GM18520 (cell line): Measurements from ENCODE around the gene PIAS1.
"Not testable (repeated sequence)": the region's sequence is repeated elsewhere in the genome, so short reads cannot be mapped to it uniquely, and the experiment has no call there.

Source experiments
- ATAC-seq: cut with Tn5 transposase; IDR thresholded peaks from one replicate; pipeline ENCODE4 v1.9.1; 2021; ENCODE audit not compliant: unreplicated experiment

The PIAS1 gene

DNA sequence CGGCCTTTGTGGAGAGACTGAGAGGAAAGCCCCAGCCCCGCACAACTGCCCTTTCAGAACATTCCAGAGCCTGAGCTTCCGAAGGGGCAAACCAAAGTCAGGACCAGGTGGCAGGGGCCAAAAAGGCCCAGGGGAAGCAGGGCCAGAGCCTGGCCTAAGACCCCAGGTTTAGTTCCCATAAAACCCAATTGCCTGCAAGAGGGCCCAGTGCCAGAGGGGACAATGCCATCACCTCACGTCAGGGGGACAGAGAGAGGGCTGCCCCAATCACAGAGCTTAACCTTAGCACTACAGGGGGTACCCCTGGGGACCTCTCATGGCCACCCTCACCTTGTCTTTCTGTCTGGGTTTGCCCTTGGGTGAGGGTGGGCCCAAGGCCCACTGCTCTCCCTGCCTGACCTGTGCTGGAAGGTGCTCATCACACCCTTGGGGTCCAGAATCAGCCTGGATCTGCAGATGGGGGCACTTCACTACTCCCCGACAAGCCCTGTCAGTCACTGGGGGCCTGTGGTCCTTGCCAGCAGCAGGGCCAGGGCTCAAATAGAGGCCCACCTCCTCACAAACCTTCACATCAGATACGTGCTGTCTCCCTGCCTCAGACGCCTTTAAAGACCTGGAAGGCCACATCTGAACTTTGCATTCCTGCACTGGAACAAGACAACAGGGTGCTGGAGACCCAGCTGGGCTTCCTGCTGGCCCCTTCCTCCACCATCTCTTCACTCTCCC, 147.2 kb downstream of the PIAS1 start:
- ATAC-seq: no peak

DNA sequence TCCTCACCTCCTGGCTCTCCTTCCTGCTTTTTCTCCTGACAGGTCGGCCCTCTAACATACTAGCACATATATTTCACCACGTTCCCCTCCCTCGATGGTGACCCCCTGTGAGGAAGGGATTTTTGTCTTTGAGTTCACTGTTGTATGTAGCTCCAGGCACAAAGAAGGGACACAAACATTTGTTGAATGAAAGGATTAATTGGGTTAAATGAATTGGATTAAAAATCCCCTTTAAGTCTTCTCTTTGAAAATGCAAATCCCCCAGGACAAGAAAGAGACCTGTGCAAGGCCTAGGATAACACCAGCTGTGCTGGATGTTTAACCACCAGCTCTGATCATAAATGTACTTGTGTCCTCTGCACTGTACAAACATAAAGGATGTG, 147.8 kb downstream of the PIAS1 start:
- no peak for ATAC-seq

DNA sequence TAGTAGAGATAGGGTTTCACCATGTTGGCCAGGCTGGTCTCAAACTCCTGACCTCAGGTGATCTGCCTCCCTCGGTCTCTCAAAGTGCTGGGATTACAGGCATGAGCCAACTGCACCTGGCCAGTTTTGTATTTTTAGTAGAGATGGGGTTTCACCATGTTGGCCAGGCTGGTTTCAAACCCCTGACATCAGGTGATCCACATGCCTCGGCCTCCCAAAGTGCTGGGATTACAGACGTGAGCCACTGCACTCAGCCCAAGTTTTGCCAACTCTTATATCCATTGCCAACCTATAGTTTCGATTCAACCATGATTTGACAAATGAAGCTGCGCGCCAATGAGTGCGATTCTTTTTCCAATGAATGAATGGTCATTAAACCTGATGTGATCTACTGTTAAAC, 148.9 kb downstream of the PIAS1 start:
- ATAC-seq: not testable (repeated sequence)

DNA sequence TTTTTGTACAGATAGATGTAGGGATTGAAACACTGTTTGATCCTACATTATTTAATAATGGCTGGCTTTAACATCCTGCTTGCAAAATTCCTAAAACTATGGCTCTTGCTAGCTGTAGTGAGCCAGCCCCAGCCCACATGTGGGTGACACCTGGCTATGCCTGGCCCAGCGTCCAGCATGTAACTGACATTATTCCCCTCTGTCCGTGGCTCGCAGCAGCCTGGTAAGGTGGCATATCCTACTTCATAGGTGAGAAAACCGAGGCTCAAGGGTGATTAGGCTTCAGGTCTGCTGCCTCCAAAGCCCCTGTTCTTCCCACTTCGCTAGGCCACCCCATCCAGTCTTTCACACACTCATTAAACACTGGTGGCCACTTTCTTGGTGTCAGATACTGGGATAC, 149.4 kb downstream of the PIAS1 start:
- ATAC-seq: no peak

DNA sequence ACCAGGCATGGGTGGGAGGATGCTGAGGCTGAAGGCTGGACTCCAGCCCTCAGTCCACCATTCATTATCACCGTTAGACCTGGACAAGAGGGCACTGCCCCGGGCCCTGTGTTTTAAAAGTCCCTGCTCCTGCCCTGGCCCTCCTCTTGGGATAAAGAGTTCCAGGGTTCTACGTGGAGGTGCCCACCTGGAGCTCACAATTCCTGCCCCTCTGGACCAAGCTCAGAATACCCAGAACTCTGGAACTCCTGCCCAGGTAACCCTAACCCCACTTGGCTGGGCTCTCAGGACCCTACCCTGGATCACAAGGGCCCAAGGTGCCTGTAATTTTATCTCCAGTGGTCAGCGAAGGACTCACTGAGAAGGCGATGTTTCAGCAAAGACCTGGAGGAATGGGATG, 149.8 kb downstream of the PIAS1 start:
- ATAC-seq: no peak

DNA sequence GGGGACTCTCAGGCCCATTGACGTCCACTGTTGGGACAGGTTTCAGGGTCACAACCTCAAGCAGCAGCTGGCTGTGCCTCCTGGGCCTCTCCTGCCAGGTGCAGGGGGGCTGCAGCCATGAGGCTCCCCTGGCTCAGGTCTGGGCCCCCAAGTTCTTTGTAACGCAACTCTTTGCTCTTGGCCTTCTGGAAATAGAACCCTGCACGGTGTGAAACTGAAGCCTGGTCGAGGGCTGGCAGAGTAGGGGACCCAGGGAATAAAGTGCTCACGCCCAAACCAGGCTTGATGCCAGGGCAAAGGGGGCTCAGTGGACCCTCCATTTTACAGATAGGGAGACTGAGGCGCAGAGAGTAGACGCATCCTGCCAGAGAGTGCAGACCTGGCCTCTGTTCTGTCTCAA, 150.2 kb downstream of the PIAS1 start:
- no peak for ATAC-seq

DNA sequence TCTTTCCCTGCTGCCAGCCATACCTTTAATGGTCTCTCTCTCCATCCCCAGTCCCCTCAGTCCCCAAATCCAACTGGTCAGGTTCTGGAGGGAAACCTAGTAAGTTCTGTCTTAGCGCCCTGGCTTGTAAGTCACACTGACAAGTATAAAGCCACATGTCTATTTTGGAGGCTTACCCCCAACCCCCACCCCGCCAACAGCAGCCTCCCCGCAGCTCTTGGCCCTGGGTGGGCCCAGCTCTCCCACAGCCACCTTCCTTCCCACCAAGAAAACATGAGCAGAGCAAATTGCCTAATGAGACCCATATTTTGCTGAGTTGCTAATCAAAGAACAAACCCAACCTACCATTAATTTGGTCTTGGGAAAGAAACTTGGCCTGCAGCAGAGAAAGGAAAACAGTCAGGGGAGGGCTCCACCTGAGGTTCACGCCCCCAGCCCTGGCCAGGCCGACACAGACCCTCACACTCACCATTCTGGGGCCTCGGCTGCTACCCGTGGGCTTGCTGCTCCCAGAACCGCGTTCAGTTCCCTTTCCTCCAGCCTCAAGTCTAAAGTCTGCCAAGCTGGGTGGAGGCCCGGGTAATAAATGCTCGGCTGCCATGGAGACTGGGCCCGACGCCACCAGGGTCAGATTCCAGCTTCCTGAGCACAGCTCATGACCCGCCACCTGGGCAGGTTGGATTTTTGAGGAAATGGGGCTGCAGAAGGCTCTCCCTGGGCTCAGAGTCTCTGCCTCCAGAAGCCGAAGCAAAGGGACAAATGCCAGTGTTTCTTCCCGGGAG, 150.9 kb downstream of the PIAS1 start, which contains the start of gene CALML4:
TSS of gene CALML4 (minus strand) at position 557 of the 782 bp plus-strand sequence. CDS start at position 472, 85 bp downstream.
- ATAC-seq: no peak

DNA sequence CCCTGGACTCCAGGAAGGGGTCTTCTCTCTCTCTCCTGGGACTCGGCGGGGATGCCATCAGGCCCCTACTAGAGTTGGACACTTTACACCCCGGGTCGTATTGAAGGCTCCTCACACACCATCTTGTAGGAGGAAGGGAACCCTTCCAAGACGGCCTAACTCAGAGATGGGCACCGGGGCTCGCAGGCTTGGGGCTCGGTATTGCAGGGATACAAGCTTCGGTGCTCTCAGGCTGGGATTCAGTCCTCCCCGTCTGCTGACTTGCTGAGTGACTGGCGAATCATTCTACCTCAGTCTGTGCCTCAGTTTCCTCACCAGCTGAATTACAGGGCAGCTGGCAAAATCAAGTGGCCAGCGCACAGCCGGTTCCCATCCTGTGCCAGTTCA, 151.4 kb downstream of the PIAS1 start:
- no peak for ATAC-seq

DNA sequence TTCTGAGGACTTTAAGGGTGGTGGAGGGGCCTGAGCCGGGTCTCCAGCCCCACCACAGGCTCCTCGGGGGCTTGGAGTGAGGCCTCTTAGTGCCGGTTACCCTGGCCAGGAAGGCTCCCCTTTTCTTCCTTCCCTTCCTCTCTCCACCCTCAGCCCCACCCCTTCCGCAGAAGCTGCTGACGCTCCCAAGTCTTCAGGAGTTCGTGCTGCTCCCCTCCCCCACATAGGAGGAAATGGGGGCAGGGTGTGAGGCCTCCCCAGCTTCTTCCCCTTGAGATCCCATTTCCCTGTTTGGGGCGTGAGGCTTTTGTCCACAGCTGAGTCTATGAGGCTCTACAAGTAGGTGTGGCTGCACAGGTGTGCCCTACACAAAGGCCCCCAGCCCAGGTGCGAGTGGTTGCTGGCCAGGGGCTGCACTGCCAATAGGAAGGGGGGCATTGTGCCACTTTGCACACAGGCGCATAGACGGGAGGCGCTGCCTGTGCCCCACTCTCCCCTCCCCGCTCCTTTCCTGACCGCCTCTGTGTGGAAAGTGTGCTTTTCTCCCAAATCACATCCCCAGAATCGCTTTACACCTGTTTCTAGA, 151.9 kb downstream of the PIAS1 start:
- ATAC-seq: no peak

DNA sequence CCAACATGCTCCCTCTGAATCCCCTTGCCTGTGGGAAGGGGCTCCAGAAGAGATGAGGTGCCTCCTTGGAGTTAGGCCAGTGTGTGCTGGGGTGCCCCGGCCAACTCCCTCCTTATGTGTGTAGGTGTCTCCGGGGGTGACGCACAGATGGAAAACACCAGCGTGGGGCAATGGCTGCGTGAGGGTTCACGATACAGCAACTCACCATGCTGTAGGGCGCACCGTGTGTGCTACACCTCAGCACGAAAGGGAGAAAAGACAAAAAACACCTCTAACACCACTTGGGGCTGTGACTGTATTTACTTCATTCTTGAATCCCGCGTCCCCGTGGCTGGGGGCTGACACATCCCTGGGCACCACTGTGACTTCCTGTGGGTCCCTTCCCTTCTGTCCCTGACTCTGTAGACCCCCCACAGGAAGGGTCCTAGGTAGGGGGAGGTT, 152.6 kb downstream of the PIAS1 start:
- no peak for ATAC-seq

DNA sequence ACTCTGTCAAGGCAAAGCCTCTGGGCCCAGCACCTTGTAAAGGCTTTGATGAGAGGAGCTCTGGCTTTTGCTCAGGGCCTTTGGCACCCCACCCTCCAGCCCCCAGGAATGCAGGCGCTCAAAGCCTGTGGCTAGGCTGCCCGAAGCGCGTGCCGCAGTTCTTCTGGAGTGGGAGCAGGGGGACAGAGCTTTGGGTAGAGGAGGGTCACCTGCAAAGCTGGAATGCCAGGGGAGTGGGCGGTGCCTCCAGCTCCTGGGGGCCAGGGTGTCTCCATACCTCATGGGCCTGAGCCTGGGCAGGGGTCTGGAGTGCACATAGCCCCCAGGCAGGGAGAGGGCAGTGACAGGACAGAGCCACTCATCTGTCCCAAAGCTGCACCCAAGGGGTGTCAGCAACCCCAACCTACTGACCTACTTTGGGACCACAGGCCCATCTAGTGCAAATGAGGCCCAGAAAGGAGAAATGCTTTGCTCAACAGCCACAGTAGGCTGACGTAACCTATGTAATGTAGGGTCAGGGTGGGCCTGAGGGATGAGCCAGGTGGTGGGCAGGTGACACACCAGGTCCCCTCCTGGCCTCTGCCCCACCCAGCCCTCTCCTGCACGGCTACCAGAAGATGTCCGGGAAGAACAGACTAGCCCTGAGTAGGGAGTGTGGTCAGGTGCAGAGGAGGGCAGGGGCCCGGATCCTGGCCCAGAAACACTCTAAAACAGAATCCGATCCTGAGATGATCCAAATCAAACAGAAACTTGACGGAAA, 153.2 kb downstream of the PIAS1 start:
- no peak for ATAC-seq

DNA sequence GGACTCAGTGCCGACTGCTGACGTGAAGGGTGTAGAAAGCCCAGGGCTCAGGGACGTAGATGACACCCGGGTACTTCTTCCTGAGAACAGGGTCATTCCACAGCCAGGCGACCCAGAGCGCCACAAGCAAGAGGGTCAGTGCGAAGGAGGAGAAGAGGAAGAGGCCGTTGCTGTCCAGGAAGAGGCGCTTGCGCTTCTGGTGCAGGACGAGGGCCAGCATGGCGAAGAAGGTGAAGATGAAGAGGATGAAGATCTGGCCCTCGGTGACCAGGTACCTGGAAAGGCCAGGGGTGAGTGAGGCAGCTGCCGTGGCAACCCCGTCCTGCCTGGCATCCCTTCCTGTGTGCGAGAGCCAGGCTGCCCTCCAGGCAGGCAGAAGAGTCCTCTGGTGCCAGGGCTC, 154.0 kb downstream of the PIAS1 start:
- ATAC-seq: no peak

DNA sequence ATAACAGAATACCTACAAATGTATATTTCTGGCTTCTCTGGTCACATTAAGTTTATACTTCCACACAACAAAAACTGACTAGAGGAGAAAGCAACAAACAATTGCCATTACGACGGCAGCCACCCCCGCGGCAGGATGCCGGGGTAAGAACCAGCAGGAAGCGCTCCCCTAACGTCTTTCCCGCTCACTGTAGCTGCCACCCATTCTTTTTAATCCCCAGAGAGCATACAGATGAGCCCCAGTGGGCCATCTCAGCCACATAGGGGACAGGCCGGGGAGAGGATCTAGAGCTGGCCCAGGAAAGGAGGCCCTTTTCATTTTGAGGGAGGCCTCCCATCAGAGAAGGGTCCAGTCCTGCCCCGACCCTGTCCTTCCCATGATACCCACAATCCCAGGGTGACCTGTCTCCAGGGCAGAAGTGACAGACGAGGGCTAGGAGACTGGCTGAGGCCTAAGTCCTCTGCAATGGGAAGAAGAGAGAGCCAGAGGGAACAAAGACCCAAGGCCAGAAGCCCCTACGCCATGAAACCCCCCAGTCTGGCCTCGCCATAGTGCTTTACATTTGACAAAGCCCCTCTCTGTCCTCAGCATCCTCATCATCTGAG, 154.6 kb downstream of the PIAS1 start:
- no peak for ATAC-seq

DNA sequence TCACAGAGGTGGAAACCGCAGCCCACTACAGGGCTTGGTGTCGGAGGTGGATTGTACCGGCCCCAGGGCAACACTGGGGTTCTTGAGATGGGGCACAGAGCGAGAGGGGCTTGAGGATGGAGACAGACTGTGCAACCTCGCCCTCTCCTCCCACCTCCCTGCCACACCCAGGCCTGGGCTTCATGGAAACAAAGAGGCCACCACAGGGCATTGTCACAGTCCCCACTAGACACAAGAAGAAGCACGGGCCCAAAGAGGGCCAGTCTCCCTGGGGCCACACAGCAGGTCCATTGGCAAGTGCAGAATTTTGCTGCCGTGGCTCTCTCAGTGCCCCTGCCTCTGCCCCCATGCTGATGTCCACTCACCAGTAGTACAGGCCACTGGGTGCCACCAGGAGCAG, 155.2 kb downstream of the PIAS1 start:
- ATAC-seq: no peak

DNA sequence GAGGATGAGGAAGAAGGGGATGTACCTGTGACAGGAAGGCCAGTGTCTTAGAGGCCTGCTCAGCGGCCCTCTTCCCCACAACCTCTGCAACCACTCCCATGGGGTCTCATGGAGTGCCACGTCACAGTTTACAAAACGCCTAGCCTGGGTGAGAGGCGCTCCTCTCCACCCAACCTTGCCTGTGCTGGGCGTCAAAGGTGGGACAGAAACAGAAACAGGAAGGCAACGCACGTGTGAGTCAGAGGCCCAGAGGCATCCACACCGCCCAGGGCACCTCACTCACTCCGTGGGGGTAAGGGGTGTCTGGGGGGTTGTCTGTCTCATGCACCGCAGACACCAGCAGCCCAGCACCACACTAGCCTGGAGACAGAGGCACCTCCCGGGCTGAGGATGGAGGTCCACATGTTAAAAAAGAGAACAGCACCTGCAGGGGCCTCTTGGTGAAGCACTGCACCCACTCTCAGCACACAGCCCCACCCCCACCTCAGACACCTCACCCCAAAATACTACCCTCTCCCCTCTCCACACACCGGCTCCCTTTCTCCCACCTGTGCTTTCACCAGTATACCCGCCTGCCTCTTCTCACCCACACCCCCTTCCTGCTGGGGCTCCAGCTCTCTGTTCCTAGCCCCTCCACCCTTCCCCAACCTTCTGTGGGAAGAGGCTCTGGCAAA, 155.8 kb downstream of the PIAS1 start:
- no peak for ATAC-seq

DNA sequence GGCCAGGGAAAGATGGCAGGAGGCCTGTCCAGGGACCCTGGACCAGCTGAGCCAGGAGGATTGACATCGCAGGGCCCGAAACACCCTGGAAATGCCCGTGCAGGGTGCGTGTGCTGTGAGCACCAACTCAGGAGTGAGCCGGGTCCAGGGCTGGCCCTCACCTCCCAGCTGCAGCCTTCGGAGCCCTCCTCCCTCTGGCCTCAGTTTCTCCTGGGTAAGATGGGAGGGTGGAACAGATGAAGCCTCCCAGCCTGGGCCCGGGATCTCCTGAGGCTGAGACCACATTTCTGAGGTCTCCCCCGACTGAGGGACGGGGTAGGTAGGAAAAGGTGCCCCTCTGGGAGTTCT, 156.3 kb downstream of the PIAS1 start:
- ATAC-seq: no peak

DNA sequence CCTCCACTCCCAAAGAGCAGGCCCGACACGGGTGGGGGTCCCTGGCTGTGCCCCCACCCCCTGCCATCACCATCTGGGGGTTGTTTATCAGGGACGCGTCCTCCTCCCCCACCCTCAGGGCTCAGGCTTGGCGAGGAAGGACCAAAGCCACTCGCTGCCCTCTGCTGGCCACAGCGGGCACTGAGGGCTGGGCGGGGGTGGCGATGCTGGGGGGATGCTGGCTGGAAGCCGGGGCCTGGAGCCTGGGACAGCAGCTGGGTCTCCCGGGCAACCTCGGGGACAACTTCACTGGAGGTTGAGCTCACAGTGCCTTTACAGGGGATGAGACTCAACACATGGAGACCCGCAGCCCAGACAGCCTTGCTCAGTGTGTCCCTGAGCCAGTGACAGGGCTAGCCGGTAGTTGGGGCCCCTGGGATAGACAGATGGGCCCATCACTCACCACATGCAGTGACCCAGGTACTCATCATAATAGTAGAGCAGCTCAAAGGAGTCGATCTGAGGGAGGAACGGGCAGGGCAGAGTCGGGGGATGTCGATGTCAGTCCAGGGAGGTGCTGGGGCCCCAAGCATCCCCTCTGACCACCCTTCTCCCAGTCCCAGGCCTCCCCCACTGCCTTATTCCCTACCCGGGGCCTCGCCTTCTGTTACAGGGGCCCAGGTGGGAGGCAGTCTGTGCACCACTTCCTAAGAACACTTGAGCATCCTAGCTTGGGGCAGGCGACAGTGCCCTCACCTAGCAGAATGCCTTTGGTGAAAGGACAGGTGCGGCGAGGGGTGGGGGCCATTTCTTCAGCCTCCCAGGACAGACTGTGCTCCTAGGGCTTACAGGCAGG, 156.9 kb downstream of the PIAS1 start:
- ATAC-seq: no peak

DNA sequence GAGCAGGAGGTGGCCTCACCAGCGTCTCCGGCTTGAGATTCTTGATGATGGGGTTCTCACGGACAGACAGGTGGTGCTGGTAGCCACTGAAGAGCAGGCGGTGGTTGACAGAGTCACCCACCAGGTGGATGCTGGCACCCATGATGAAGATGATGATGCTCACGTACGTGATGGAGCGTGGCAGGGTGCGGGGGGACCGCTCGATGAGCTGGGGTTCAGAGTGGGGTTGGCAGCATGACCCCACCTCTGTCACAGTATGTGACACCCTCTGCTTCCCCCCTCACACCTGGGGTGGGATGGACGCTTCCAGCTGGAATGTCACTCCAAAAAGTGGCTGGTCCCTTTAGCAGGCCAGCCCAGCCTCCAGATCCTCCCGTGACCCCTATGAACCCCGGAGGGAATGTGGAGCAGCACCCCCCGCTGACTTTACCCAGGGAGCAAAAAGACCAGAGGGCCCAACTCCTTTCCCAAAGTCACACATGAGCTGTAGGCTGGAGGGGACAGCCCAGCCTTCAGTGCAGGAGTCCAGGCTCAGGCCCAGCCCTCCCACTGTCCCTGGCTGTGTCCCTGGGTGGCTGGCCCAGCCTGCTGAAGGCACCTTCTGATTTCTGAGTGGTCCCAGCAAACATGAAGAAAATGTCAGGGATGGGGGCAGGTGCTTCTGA, 157.7 kb downstream of the PIAS1 start:
- ATAC-seq: no peak

DNA sequence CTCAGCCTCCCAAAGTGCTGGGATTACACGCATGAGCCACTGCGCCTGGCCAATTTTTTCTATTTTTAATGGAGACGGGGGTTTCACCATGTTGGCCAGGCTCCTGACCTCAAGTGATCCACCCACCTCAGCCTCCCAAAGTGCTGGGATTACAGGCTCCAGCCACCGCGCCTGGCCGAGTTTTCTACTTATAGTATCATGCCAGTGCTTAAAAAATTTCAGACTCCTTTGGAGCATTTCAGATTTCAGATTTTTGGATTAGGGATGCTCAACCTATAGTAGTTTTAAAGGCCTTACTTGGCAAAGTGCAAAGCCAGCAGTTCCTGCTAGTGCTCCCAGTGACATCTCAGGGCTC, 159.4 kb downstream of the PIAS1 start:
- not testable (repeated sequence) for ATAC-seq
